OCI-LY3 (cell line): Measurements from ENCODE around the gene CFAP43.

Experiments
- H2AFZ ChIP-seq: fragments of 200-600, 300-600 bp; shearing (Covaris generic); 2 replicates; pipeline ENCODE4 v1.6.0; 2014; ENCODE audit warnings: antibody characterized with exemption, low read depth, low read length
- H3K27ac ChIP-seq: fragments of 200-600, 300-600 bp; sonication (generic); 2 replicates; pipeline ENCODE4 v1.5.1; 2014; ENCODE audit warnings: mild to moderate bottlenecking, low read length, moderate library complexity, mixed read lengths
- H3K27me3 ChIP-seq: fragments of 200-600, 300-600 bp; sonication (generic); 2 replicates; pipeline ENCODE4 v1.6.1; 2014; ENCODE audit warnings: low read depth, low read length, mixed read lengths
- H3K36me3 ChIP-seq: fragments of 200-600, 300-600 bp; sonication (generic); replicated peaks from 2 replicates; pipeline ENCODE3; 2014; ENCODE audit warnings: low read depth, low read length, mixed read lengths
- H3K4me1 ChIP-seq: fragments of 300-600, 200-600 bp; sonication (generic); 2 replicates; pipeline ENCODE4 v1.6.1; 2014; ENCODE audit warnings: low read length, mixed read lengths
- H3K4me2 ChIP-seq: fragments of 200-600, 300-600 bp; sonication (generic); 2 replicates; pipeline ENCODE4 v1.6.1; 2014; ENCODE audit warnings: low read length, mixed read lengths
- H3K4me3 ChIP-seq: fragments of 300-600, 200-600 bp; sonication (generic); 2 replicates; pipeline ENCODE4 v1.5.1; 2014; ENCODE audit warnings: antibody characterized with exemption, mild to moderate bottlenecking, low read length, moderate library complexity
- H3K79me2 ChIP-seq: fragments of 300-600, 200-600 bp; shearing (Covaris generic); 2 replicates; pipeline ENCODE4 v1.6.1; 2014; ENCODE audit warnings: mild to moderate bottlenecking, low read length, mixed read lengths
- H3K9ac ChIP-seq: fragments of 300-600, 200-600 bp; shearing (Covaris generic); 2 replicates; pipeline ENCODE4 v1.6.0; 2014; ENCODE audit warnings: mild to moderate bottlenecking, low read length, moderate library complexity
- H3K9me3 ChIP-seq: fragments of 200-600, 300-600 bp; shearing (Covaris generic); 2 replicates; pipeline ENCODE4 v1.6.1; 2014; ENCODE audit warnings: low read length, mixed read lengths; ENCODE audit not compliant: insufficient read depth
- H4K20me1 ChIP-seq: fragments of 200-600, 300-600 bp; sonication (generic); 2 replicates; pipeline ENCODE4 v1.6.1; 2016; ENCODE audit warnings: low read length, mixed read lengths; ENCODE audit not compliant: insufficient read depth
- CTCF ChIP-seq: fragments of 200-600, 300-600 bp; sonication (generic); IDR thresholded peaks from 2 replicates; pipeline ENCODE4 v1.5.1; 2014; ENCODE audit warnings: antibody characterized with exemption, low read length, low read depth
- EZH2phosphoT487 ChIP-seq: fragments of 200-600 bp; shearing (Covaris generic); IDR thresholded peaks from 2 replicates; pipeline ENCODE4 v1.6.1; 2018; ENCODE audit warnings: antibody characterized with exemption, mixed run types, low read depth

The CFAP43 gene

GRCh38 chr10:104090611-104091010 is 141.6 kb downstream of the CFAP43 start:
- no peaks in the 10 kb centered on the region for H4K20me1 ChIP-seq
- no peak overlapping the region for H2AFZ ChIP-seq
- no peak for TF ChIP-seq EZH2phosphoT487
- no peaks in the 10 kb centered on the region for H3K9me3 ChIP-seq
- H3K4me3 ChIP-seq = no peak overlapping the region
- no peaks in the 10 kb centered on the region for H3K36me3 ChIP-seq
- H3K79me2 ChIP-seq = no peaks in the 10 kb centered on the region
- H3K4me1 ChIP-seq = no peaks in the 10 kb centered on the region
- no peak overlapping the region for H3K4me2 ChIP-seq
- H3K27me3 ChIP-seq = no peaks in the 10 kb centered on the region
- H3K9ac ChIP-seq = no peak overlapping the region
- H3K27ac ChIP-seq = no peak overlapping the region

- no peaks in the 10 kb centered on the region for H4K20me1 ChIP-seq
- H3K36me3 ChIP-seq = no peaks in the 10 kb centered on the region
- no peaks in the 10 kb centered on the region for H3K27me3 ChIP-seq
- no peak for TF ChIP-seq CTCF
- TF ChIP-seq EZH2phosphoT487 = no peak
- H3K4me1 ChIP-seq = no peaks in the 10 kb centered on the region
- no peak overlapping the region for H3K4me3 ChIP-seq
- H3K9ac ChIP-seq = no peak overlapping the region
- no peaks in the 10 kb centered on the region for H3K79me2 ChIP-seq
- no peak overlapping the region for H3K4me2 ChIP-seq
- no peak overlapping the region for H2AFZ ChIP-seq
- H3K9me3 ChIP-seq = no peaks in the 10 kb centered on the region
- no peak overlapping the region for H3K27ac ChIP-seq
Measured at GRCh38 chr10:104089621-104090020, 142.5 kb downstream of the CFAP43 start.

- Histone ChIP-seq H3K27ac (no peak overlapping the region), H3K79me2 (no peaks in the 10 kb centered on the region)
Measured at GRCh38 chr10:104088239-104088638, 143.9 kb downstream of the CFAP43 start.

GRCh38 chr10:104085801-104086400 is 146.3 kb downstream of the CFAP43 start, which contains the start of gene COL17A1:
Gene COL17A1 (minus strand): TSS chr10:104085880. CDS start chr10:104080673, 5,207 bp downstream.
- H3K4me2 ChIP-seq = no peak within 1 kb of the TSS
- no peaks in the 10 kb centered on the region for H4K20me1 ChIP-seq
- H3K4me1 ChIP-seq = no peaks in the 10 kb centered on the region
- H3K36me3 ChIP-seq = no peaks in the 10 kb centered on the region
- H3K9me3 ChIP-seq = no peaks in the 10 kb centered on the region
- TF ChIP-seq EZH2phosphoT487 = no peak
- no peak for TF ChIP-seq CTCF
- no peak within 1 kb of the TSS for H3K9ac ChIP-seq
- no peak within 1 kb of the TSS for H2AFZ ChIP-seq
- no peaks in the 10 kb centered on the region for H3K27me3 ChIP-seq
- no peak within 1 kb of the TSS for H3K27ac ChIP-seq
- H3K79me2 ChIP-seq = no peaks in the 10 kb centered on the region
- no peak within 1 kb of the TSS for H3K4me3 ChIP-seq

More at GRCh38 chr10:104088239-104088638, 143.9 kb downstream of the CFAP43 start:
- no peak overlapping the region for H3K9ac ChIP-seq
- no peak for TF ChIP-seq EZH2phosphoT487
- no peak for TF ChIP-seq CTCF
- H3K4me1 ChIP-seq = no peaks in the 10 kb centered on the region
- no peaks in the 10 kb centered on the region for H3K9me3 ChIP-seq
- H3K36me3 ChIP-seq = no peaks in the 10 kb centered on the region
- H3K27me3 ChIP-seq = no peaks in the 10 kb centered on the region
- H4K20me1 ChIP-seq = no peaks in the 10 kb centered on the region
- no peak overlapping the region for H3K4me3 ChIP-seq
- H2AFZ ChIP-seq = no peak overlapping the region
- no peak overlapping the region for H3K4me2 ChIP-seq
